Small intestine (tissue), 7 donors: ENCODE measurements around the gene SEMA5A. TPM values are rescaled to one million over a fixed set of nuclear protein-coding genes. Genes with fewer than 3 reads are reported as not detected.

Experiments used
- DNase-seq, 2 donors: peaks; one replicate each; pipeline versions ENCODE4 v3.0.0 to v3.0.0-alpha.2; 2013
- FAIRE-seq: peaks from 2 replicates; lab custom pipeline; 2012; peaks lifted over from hg19 to GRCh38; lab: Jason Lieb, UNC
- H3K27ac ChIP-seq, 3 donors: one replicate each; pipeline ENCODE4 v1.5.1; 2013; ENCODE audit warnings: low read length in 2 of 3, mild to moderate bottlenecking in 2 of 3, control low read depth in 1 of 3, inconsistent platforms in 1 of 3, low read depth in 1 of 3, moderate library complexity in 1 of 3
- H3K27me3 ChIP-seq, 3 donors: one replicate each; pipeline ENCODE4 v1.6.1; 2013; ENCODE audit warnings: low read length in 3 of 3, inconsistent platforms in 1 of 3; ENCODE audit not compliant: control insufficient read depth in 3 of 3, insufficient read depth in 3 of 3
- H3K36me3 ChIP-seq, 3 donors: one replicate each; pipeline ENCODE4 v1.6.1; 2013; ENCODE audit warnings: low read length in 3 of 3, inconsistent platforms in 1 of 3, low read depth in 1 of 3, mild to moderate bottlenecking in 1 of 3, moderate library complexity in 1 of 3; ENCODE audit not compliant: control insufficient read depth in 3 of 3, insufficient read depth in 2 of 3
- H3K4me1 ChIP-seq, 3 donors: one replicate each; pipeline ENCODE4 v1.6.1; 2013; ENCODE audit warnings: low read length in 2 of 3, inconsistent platforms in 1 of 3, low read depth in 1 of 3, mild to moderate bottlenecking in 1 of 3, moderate library complexity in 1 of 3; ENCODE audit not compliant: control insufficient read depth in 3 of 3, insufficient read depth in 2 of 3
- H3K4me3 ChIP-seq, 3 donors: one replicate each; pipeline ENCODE4 v1.5.1; 2013; ENCODE audit warnings: low read length in 3 of 3, control low read depth in 1 of 3, inconsistent platforms in 1 of 3, low read depth in 1 of 3, mild to moderate bottlenecking in 1 of 3, moderate library complexity in 1 of 3
- H3K9me3 ChIP-seq, 2 donors: one replicate each; pipeline ENCODE4 v1.6.1; 2013; ENCODE audit warnings: low read depth in 1 of 2, low read length in 1 of 2; ENCODE audit not compliant: control insufficient read depth in 2 of 2, insufficient read depth in 1 of 2
- WGBS, 3 donors: extraction: QIAGEN DNeasy Blood & Tissue Kit; methylation state at CpG; one replicate each; pipeline ENCODE4 v1.1.7; 2013; 5-methylcytosine and 5-hydroxymethylcytosine counted together
- polyA plus RNA-seq, 4 donors: library from polyadenylated mRNA; stranded (reverse) in 3 of 4; unstranded in 1 of 4; fragments of 200-250 nt in 3 of 4; fragments of 120-200 nt in 1 of 4; gene quantifications; one replicate each; pipeline versions ENCODE4 v1.2.1 to v1.2.3, GENCODE V29; 2013
- donor health status: healthy with polysubstance abuse.
- donor health status: control.
- donor health status: control.
- donor health status: Bipolar disorder and iron deficiency.
- donor health status: healthy.

Gene SEMA5A
- polyA plus RNA-seq, 4 donors: 0.45 to 11.1 (median 1.2) TPM

DNA sequence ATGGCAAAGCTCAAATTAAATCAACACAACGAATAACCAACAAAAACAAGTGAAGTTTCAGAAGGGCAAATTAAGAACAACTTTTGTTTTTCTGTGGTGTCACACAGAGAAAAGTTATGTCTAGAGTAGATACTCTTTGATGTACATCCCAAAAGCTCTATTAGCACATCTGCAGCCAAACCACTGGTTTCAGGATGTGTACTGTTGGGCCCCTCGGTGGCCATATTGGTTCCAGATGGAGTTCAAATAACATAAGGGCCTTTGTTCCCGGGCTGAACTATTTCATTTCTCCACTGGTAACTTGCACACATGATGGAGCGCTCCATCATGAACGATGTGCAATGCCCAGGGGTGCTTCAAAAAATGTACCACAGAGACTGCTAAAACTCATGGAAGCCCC lies 126.1 kb downstream of the SEMA5A start:
- H3K36me3 ChIP-seq: no peaks in the 10 kb centered on the region
- FAIRE-seq (no peak), DNase-seq (no peak)
- H3K9me3 ChIP-seq: peaks cover 0 to 3% of the 10 kb centered on the region in 2 donors
- no peaks in the 10 kb centered on the region for H3K27me3 ChIP-seq
- H3K27ac ChIP-seq: no peak overlapping the region
- no peak overlapping the region for H3K4me3 ChIP-seq
- 89 to 93% (median 90%) methylated on average over 5 of the region's 5 CpGs for WGBS, 3 donors
- no peaks in the 10 kb centered on the region for H3K4me1 ChIP-seq

DNA sequence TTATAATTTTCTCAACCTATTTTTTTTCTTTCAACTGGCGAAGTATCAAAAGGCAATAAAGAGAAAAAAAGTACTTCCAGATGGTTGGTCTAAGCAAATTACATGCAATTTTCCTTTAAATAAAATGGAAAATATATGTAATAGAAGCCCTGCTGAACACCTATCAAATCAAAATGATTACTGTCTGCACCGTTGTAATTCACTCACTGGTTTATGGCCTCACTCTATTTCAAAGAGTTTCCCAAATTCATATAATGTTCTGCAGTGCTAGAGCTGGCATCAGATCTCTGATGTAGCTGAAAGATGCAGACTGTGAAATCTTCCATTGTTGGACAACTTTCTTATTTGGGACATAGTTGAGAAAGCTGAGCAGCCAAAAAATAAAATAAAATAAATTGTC lies 130.3 kb downstream of the SEMA5A start:
- Histone ChIP-seq H3K36me3 (no peaks in the 10 kb centered on the region), H3K27me3 (no peaks in the 10 kb centered on the region), H3K4me1 (peaks cover 0 to 10% (median 0%) of the 10 kb centered on the region in 3 donors), H3K9me3 (peaks cover 0 to 3% of the 10 kb centered on the region in 2 donors), H3K27ac (no peak overlapping the region), H3K4me3 (no peak overlapping the region)
- DNase-seq: no peak
- no peak for FAIRE-seq
- WGBS, 3 donors: 50 to 83% (median 82%) methylated on average over 2 of the region's 2 CpGs

DNA sequence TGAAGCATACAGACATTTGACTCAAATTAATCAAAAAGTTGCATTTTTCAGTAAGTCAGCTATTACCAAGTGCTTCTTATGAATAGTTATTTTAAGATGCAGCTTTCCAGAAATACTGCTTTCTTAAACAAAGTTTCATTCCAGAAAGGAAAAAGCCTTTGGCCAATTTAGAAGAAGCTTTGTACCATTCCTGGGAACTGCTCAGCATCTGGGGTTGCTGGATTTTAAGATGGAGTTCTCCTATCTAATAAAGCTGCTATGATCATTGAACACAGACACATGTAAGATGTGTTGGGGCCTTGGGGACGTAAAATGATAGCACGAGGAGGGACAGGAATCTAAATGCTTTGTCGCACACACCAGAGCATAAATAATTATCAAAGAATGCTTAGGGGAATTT lies 130.8 kb downstream of the SEMA5A start:
- no peak overlapping the region for H3K27ac ChIP-seq
- FAIRE-seq: no peak
- no peak overlapping the region for H3K4me3 ChIP-seq
- no peaks in the 10 kb centered on the region for H3K36me3 ChIP-seq
- DNase-seq: no peak
- H3K9me3 ChIP-seq: peaks cover 0 to 3% of the 10 kb centered on the region in 2 donors
- H3K4me1 ChIP-seq: peaks cover 0 to 15% (median 0%) of the 10 kb centered on the region in 3 donors
- no peaks in the 10 kb centered on the region for H3K27me3 ChIP-seq
- WGBS, 3 donors: 77 to 95% (median 91%) methylated on average over 3 of the region's 3 CpGs

DNA sequence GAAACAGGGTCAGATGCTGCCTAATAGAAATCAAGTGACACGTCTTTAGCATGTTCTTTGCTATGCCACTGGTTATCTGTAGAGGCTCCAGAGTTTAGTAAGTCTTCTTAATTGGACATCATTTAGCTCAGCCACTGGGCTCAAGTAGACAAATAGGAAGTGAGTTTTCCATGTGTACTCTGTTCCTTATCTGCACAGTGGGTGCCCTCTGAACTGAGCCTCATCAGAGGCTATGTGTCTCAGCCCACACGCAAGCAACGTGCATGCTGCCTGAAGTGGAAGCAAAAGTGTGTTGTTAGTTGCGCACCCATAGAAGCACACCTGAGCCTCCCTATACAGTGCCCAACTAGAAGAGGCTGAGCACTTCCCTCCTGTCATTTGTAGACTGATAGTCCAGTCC lies 134.7 kb downstream of the SEMA5A start:
- 38 to 68% (median 49%) methylated on average over 4 of the region's 4 CpGs for WGBS, 3 donors
- Histone ChIP-seq H3K36me3 (no peaks in the 10 kb centered on the region), H3K9me3 (no peaks in the 10 kb centered on the region), H3K27me3 (no peaks in the 10 kb centered on the region), H3K4me3 (no peak overlapping the region), H3K4me1 (peaks cover 0 to 15% (median 0%) of the 10 kb centered on the region in 3 donors), H3K27ac (peak overlapping the region in 1 of 3 donors; percentile 81)
- peak; percentile 63 to 76 for DNase-seq
- FAIRE-seq: no peak

DNA sequence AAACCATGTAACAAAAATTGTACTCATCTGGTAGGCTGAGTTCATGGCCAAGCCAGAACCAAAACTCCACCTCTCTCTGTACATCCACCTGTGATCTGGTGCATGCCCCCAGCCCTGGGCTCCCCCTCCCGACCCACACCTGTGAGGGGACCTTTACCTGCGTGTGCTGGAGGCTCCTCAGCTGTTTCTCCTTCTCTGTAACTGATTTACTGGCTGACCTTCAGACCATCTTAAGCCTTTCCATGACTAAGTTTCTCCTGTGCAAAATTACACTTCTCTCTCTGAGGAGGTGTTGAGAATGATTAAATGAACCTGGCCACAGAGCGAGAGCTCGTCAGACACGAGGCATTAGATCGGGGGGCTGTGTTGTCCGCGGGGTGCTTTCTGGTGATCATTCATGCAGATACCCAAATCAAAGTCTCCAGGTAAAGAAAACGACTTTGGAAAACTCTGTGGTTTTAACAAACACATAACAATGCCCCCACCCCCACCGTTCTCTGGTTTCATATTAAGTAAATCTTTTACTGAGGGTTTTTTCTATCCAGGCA lies 136.4 kb downstream of the SEMA5A start:
- DNase-seq (peak; percentile 66 to 90), FAIRE-seq (no peak)
- Histone ChIP-seq H3K9me3 (no peaks in the 10 kb centered on the region), H3K27ac (peak overlapping the region in 1 of 3 donors; percentile 89), H3K4me1 (peaks cover 0 to 15% (median 0%) of the 10 kb centered on the region in 3 donors), H3K4me3 (peak overlapping the region in 2 of 3 donors; percentile 13 to 36), H3K36me3 (no peaks in the 10 kb centered on the region), H3K27me3 (no peaks in the 10 kb centered on the region)
- WGBS, 3 donors: 10 to 57% (median 33%) methylated on average over 10 of the region's 10 CpGs

DNA sequence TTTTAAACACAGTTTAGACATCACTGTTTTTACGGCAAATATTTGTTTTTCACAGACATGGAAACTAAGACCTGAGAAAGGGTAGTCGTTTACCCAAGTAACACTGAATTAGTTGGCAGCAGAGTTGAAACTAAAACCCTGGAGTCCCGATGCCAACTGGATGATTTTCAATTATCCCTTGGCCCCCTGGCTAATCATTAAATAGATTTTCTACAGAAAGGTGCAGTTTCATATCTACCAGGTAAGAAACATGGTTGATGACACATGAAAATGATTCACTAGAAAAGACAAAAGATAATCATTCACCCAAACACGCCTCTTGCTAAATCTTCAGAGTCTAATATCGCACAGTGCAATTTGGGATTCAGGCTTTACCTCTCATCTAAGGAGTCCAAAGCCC lies 136.9 kb downstream of the SEMA5A start:
- Histone ChIP-seq H3K4me3 (peak overlapping the region in 1 of 3 donors; percentile 13), H3K36me3 (no peaks in the 10 kb centered on the region), H3K9me3 (no peaks in the 10 kb centered on the region), H3K4me1 (peaks cover 0 to 15% (median 0%) of the 10 kb centered on the region in 3 donors), H3K27me3 (no peaks in the 10 kb centered on the region), H3K27ac (peak overlapping the region in 1 of 3 donors; percentile 89)
- 17 to 61% (median 27%) methylated on average over 5 of the region's 5 CpGs for WGBS, 3 donors
- no peak for FAIRE-seq
- DNase-seq: no peak

DNA sequence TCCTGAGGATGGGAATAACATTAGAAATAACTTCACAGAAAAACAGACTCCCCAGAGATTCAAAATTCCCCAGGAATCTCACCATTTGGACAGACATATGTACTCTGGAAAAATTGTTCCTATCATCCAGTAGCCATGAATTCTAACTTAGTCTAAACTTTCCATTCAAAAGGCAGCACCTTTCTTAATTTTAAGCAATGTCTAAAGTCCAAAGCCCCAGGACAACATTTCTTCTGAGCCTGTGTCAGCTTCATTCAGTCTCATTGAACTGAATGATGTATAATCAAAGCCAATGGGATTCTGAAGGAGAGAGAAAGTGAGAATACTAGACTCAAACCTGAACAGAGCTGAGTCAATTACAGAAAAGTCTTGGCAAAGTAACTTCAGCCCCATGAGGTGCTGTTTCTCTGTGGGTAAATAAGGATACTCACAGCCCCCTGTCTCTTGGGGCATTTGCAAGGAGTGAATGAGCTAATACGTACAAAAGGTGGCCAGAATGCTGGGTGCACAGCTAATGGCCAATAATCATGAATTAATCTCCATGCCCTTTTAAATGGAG lies 140.6 kb downstream of the SEMA5A start:
- H3K4me3 ChIP-seq: no peak overlapping the region
- FAIRE-seq: no peak
- H3K27ac ChIP-seq: no peak overlapping the region
- no peaks in the 10 kb centered on the region for H3K36me3 ChIP-seq
- H3K27me3 ChIP-seq: no peaks in the 10 kb centered on the region
- DNase-seq: no peak
- peaks cover 0 to 2% (median 0%) of the 10 kb centered on the region in 3 donors for H3K4me1 ChIP-seq
- 73 to 95% (median 86%) methylated on average over 1 of the region's 1 CpG for WGBS, 3 donors
- H3K9me3 ChIP-seq: no peaks in the 10 kb centered on the region

DNA sequence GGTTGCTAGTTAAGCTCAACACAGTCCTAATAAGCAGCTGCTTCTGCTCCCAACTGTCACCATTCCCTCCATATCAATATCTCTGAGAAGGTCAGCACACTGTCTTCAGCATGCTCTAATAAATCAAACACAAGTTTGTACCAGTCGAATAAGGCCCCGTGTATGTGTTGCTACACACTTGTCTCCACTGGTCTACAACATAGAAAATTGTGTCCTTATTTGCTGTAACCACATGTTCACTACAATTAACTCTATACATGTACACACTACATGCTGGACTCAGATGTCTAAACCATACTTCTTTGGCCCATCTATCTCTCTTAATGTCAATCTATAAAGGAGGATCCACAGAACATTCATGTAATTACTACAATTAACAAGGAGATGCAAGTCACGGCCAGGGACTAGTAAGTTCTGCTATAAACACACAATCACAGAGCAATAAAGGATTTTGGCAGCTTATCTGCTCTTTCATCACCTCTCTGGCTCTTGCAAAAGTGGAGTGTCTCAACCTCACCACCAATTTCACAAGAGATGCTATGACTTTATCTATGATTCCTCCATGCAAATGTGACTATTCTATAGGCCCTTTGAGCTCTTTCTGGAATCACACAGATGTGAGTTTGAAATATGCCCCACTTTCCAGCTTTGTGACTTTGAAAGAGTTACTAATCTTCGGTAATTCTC lies 143.9 kb downstream of the SEMA5A start:
- Histone ChIP-seq H3K36me3 (no peaks in the 10 kb centered on the region), H3K4me3 (no peak overlapping the region), H3K27ac (no peak overlapping the region), H3K9me3 (no peaks in the 10 kb centered on the region), H3K27me3 (no peaks in the 10 kb centered on the region), H3K4me1 (no peaks in the 10 kb centered on the region)
- 67 to 83% (median 79%) methylated on average over 4 of the region's 4 CpGs for WGBS, 3 donors
- FAIRE-seq: no peak
- DNase-seq: no peak
